Measurements from ENCODE around the gene IDH3A.

- TF ChIP-seq CTCF (IDR thresholded peaks at IDR 0.05), result no peak
- no peak for TF ChIP-seq POLR2A (IDR thresholded peaks at IDR 0.05)
Observed at GRCh38 chr15:78100886-78101285, 48.3 kb upstream of the IDH3A start.
